ENCODE results near the gene RASGEF1C.

DNA sequence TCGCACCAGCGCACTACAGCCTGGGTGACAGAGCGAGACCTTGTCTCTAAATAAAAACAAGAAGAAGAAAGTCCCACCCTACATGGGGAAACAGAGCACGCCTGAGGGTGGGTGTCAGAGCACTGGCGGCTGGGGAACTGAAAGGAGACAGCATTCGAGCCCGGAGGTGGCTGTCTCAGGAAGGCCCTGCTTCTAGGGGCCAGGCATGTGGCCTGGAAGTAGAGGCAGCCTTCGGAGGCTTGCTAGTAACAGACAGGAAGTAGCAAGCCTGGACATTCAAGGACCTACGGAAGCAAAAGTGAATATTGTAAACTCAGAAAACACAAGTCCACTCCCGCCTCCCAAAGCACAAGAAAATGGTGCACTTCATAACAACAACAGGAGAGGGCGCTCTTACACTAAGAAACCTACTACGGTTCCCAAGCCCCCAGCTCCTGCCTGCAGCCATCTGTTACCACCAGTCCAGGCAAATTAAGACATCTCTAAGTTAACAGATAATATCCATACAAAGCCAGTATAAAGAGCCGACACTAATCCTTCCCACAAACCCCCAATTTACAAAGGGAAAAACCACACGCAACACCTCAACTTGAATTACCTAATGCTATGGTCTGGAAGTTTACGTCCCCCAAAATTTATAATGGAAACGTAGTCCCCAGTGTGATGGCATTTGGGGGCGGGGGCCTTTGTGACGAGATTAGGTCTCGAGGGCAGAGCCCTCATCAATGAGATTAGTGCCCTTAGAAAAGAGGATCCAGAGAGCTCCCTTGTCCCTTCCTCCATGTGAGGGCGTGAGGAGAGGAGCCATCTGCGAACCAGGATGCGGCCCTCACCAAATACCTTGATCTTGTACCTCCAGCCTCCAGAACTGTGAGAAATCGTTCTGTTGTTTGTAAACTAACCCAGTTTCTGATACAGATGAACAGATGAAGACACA, 7.7 kb downstream of the RASGEF1C start:
- TF ChIP-seq, protein P1, sequence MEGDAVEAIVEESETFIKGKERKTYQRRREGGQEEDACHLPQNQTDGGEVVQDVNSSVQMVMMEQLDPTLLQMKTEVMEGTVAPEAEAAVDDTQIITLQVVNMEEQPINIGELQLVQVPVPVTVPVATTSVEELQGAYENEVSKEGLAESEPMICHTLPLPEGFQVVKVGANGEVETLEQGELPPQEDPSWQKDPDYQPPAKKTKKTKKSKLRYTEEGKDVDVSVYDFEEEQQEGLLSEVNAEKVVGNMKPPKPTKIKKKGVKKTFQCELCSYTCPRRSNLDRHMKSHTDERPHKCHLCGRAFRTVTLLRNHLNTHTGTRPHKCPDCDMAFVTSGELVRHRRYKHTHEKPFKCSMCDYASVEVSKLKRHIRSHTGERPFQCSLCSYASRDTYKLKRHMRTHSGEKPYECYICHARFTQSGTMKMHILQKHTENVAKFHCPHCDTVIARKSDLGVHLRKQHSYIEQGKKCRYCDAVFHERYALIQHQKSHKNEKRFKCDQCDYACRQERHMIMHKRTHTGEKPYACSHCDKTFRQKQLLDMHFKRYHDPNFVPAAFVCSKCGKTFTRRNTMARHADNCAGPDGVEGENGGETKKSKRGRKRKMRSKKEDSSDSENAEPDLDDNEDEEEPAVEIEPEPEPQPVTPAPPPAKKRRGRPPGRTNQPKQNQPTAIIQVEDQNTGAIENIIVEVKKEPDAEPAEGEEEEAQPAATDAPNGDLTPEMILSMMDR (IDR thresholded peaks at IDR 0.05; ENCODE audit: insufficient read depth, low read length) = peak; percentile 10
- no peak for TF ChIP-seq SPI1 (IDR thresholded peaks at IDR 0.05; ENCODE audit: borderline replicate concordance, low read depth)
- TF ChIP-seq, protein P2, sequence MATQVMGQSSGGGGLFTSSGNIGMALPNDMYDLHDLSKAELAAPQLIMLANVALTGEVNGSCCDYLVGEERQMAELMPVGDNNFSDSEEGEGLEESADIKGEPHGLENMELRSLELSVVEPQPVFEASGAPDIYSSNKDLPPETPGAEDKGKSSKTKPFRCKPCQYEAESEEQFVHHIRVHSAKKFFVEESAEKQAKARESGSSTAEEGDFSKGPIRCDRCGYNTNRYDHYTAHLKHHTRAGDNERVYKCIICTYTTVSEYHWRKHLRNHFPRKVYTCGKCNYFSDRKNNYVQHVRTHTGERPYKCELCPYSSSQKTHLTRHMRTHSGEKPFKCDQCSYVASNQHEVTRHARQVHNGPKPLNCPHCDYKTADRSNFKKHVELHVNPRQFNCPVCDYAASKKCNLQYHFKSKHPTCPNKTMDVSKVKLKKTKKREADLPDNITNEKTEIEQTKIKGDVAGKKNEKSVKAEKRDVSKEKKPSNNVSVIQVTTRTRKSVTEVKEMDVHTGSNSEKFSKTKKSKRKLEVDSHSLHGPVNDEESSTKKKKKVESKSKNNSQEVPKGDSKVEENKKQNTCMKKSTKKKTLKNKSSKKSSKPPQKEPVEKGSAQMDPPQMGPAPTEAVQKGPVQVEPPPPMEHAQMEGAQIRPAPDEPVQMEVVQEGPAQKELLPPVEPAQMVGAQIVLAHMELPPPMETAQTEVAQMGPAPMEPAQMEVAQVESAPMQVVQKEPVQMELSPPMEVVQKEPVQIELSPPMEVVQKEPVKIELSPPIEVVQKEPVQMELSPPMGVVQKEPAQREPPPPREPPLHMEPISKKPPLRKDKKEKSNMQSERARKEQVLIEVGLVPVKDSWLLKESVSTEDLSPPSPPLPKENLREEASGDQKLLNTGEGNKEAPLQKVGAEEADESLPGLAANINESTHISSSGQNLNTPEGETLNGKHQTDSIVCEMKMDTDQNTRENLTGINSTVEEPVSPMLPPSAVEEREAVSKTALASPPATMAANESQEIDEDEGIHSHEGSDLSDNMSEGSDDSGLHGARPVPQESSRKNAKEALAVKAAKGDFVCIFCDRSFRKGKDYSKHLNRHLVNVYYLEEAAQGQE (IDR thresholded peaks at IDR 0.05; ENCODE audit: insufficient replicate concordance, low read depth) = no peak

Measured in HL-60 (cell line).